Fibroblast of lung (primary cell): ENCODE results near the gene A1BG.

Experiments
- CTCF ChIP-seq, 2 donors: IDR thresholded peaks in 1 of 2; conservative IDR thresholded peaks in 1 of 2; 1 replicate in 1 of 2; 2 replicates in 1 of 2; pipeline ENCODE4 v1.5.1; 2011 to 2012; ENCODE audit warnings: low read length in 2 of 2, control low read depth in 1 of 2, inconsistent platforms in 1 of 2, low read depth in 1 of 2, mild to moderate bottlenecking in 1 of 2
- EZH2 ChIP-seq: IDR thresholded peaks from 2 replicates; pipeline ENCODE4 v1.5.1; 2012; ENCODE audit warnings: low read length, control low read depth, mild to moderate bottlenecking; ENCODE audit errors: missing control alignments

GRCh38 chr19:58361900-58362271, 8.6 kb upstream of the A1BG start:
- no peak for TF ChIP-seq EZH2
- TF ChIP-seq CTCF (conservative IDR thresholded peaks at IDR 0.05 in 1 of 2, IDR thresholded peaks at IDR 0.05 in 1 of 2; ENCODE audit: low read depth in 1 of 2, low read length in 2 of 2): no peak
